Measurements from ENCODE around the gene DVL2. TPM values are rescaled to one million over a fixed set of nuclear protein-coding genes. Genes with fewer than 3 reads are reported as not detected.
A peak's percentile ranks its signal among the peaks of the same experiment; 100 is the strongest.

Gene DVL2
- total RNA-seq, 4 donors from 2014 or later: 21.4 to 58.0 (median 37.3) TPM

DNA sequence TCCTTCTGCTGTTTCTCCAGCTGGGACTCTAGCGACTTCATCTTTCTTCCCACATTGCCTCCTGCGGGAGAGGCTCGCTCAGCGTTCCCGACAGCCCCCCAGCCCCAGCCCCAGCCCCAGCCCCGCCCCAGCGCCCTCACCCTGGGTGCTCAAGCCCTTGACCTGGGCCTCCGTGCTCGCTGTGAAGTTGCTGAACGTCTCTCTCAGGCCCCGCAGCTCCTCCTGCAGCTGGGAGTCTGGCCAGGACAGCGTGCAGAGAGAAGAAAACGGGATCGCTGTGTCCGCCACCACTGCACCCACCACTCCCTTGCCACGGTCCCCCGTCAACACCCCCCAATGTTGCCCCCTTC, 57.5 kb downstream of the DVL2 start:
- TF ChIP-seq, protein P1, sequence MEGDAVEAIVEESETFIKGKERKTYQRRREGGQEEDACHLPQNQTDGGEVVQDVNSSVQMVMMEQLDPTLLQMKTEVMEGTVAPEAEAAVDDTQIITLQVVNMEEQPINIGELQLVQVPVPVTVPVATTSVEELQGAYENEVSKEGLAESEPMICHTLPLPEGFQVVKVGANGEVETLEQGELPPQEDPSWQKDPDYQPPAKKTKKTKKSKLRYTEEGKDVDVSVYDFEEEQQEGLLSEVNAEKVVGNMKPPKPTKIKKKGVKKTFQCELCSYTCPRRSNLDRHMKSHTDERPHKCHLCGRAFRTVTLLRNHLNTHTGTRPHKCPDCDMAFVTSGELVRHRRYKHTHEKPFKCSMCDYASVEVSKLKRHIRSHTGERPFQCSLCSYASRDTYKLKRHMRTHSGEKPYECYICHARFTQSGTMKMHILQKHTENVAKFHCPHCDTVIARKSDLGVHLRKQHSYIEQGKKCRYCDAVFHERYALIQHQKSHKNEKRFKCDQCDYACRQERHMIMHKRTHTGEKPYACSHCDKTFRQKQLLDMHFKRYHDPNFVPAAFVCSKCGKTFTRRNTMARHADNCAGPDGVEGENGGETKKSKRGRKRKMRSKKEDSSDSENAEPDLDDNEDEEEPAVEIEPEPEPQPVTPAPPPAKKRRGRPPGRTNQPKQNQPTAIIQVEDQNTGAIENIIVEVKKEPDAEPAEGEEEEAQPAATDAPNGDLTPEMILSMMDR (IDR thresholded peaks at IDR 0.05): no peak
- TF ChIP-seq POLR2A (IDR thresholded peaks at IDR 0.05): no peak
- Histone ChIP-seq H3K27ac (no peak overlapping the region), H3K4me1 (peaks cover 14 to 31% (median 18%) of the 10 kb centered on the region in 3 donors), H3K4me3 (peak overlapping the region in 1 of 4 donors; percentile 57), H3K27me3 (peaks cover 0 to 50% (median 8%) of the 10 kb centered on the region in 4 donors), H3K9me3 (no peaks in the 10 kb centered on the region), H3K36me3 (no peaks in the 10 kb centered on the region)
- intact Hi-C loops (cut with DNase I): no loop called here
- no peak for DNase-seq
- 8 to 13% methylated on average over 7 to 8 of the region's 17 CpGs for WGBS, 2 donors

DNA sequence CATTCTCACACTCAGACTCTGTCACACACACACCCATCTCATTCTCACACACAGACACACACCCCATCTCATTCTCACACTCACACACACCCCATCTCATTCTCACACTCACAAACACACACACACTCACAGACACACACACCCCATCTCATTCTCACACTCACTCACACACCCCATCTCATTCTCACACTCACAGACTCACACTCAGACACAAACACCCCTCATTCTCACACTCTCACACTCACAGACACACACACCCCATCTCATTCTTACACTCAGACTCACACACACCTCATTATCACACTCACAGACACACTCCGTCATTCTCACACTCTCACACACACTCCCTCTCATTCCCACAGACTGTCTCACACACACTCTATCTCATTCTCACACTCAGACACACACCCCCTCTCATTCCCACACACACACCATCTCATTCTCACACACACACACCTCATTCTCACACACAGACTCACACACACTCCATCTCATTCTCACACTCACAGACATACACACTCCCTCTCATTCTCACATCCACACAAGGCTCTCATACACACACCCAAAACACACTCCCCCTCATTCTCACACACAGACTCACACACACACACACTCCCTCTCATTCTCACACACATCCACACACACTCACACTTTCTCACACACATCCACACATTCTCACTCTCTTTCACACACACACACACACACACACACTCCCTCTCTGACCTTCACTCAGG, 58.0 kb downstream of the DVL2 start:
- Histone ChIP-seq H3K4me3 (no peak overlapping the region), H3K4me1 (peaks cover 14 to 31% (median 18%) of the 10 kb centered on the region in 3 donors), H3K36me3 (no peaks in the 10 kb centered on the region), H3K27me3 (peaks cover 0 to 50% (median 8%) of the 10 kb centered on the region in 4 donors), H3K27ac (no peak overlapping the region), H3K9me3 (no peaks in the 10 kb centered on the region)
- intact Hi-C loops (cut with DNase I): no loop called here
- no peak for TF ChIP-seq POLR2A (IDR thresholded peaks at IDR 0.05)
- TF ChIP-seq, protein P1 (IDR thresholded peaks at IDR 0.05): no peak
- no peak for DNase-seq
- 89 to 91% methylated on average over 1 of the region's 1 CpG for WGBS, 2 donors

Small RNAs within 50 kb of the gene (small RNA-seq; reads per million reads assigned to genes)
- gene AC120057.4: 0 reads per million in 4 donors
- 4.4 to 10.5 (median 7.0) reads per million in 4 donors for gene MIR324
- 0 reads per million in 4 donors for gene RF00019

Other genes starting within 250 kb of the DVL2 start
- 10 to 100 TPM in 3 of 4 donors, 1 to 10 TPM in 1; 3.8 to 43.5 (median 26.4) TPM for gene ALOX12, start 238.5 kb downstream of the DVL2 start, total RNA-seq
- gene RNASEK, start 221.9 kb downstream of the DVL2 start, total RNA-seq: 100 to 1,000 TPM in 3 of 4 donors, 10 to 100 TPM in 1; 96.1 to 173 (median 137) TPM
- gene BCL6B, start 211.5 kb downstream of the DVL2 start, total RNA-seq: 1 to 10 TPM in 1 of 4 donors, under 1 TPM in 3; 0.15 to 1.9 (median 0.67) TPM
- gene SLC16A13, start 198.5 kb downstream of the DVL2 start, total RNA-seq: 1 to 10 TPM; 2.7 to 5.6 (median 3.6) TPM
- gene SLC16A11, start 190.4 kb downstream of the DVL2 start, total RNA-seq: 1 to 10 TPM in 1 of 4 donors, under 1 TPM in 2, not detected in 1; 0.56 to 2.1 (median 0.72) TPM
- gene CLEC10A, start 154.3 kb downstream of the DVL2 start, total RNA-seq: 10 to 100 TPM in 1 of 4 donors, 1 to 10 TPM in 1, under 1 TPM in 2; 0.40 to 10.6 (median 4.0) TPM
- under 1 TPM in 2 of 4 donors, not detected in 2; 0.50 to 0.95 TPM for gene ASGR2, start 119.7 kb downstream of the DVL2 start, total RNA-seq
- 1 to 10 TPM in 1 of 4 donors, under 1 TPM in 2, not detected in 1; 0.42 to 1.1 (median 0.97) TPM for gene ASGR1, start 55.1 kb downstream of the DVL2 start, total RNA-seq
- gene DLG4, start 14.7 kb downstream of the DVL2 start, total RNA-seq: 10 to 100 TPM in 1 of 4 donors, 1 to 10 TPM in 3; 2.6 to 13.9 (median 6.0) TPM
- gene ACADVL, start 14.6 kb downstream of the DVL2 start, total RNA-seq: 100 to 1,000 TPM; 453 to 742 (median 464) TPM
- gene PHF23, start 4.9 kb upstream of the DVL2 start, total RNA-seq: 10 to 100 TPM; 24.7 to 30.6 (median 27.0) TPM
- gene GABARAP, start 7.9 kb upstream of the DVL2 start, total RNA-seq: 100 to 1,000 TPM; 172 to 384 (median 197) TPM
- gene CTDNEP1, start 17.2 kb upstream of the DVL2 start, total RNA-seq: 10 to 100 TPM; 42.0 to 52.1 (median 47.8) TPM
- 10 to 100 TPM; 14.9 to 21.8 (median 16.6) TPM for gene ELP5, start 17.7 kb upstream of the DVL2 start, total RNA-seq
- 100 to 1,000 TPM; 172 to 411 (median 208) TPM for gene CLDN7, start 28.0 kb upstream of the DVL2 start, total RNA-seq
- gene SLC2A4, start 47.2 kb upstream of the DVL2 start, total RNA-seq: 10 to 100 TPM in 1 of 4 donors, 1 to 10 TPM in 2, under 1 TPM in 1; 0.83 to 21.7 (median 2.5) TPM
- gene YBX2, start 60.1 kb upstream of the DVL2 start, total RNA-seq: 1 to 10 TPM in 3 of 4 donors, under 1 TPM in 1; 0.44 to 3.8 (median 2.3) TPM
- 100 to 1,000 TPM; 324 to 543 (median 394) TPM for gene EIF5A, start 73.1 kb upstream of the DVL2 start, total RNA-seq
- 10 to 100 TPM; 40.9 to 80.7 (median 70.5) TPM for gene GPS2, start 80.8 kb upstream of the DVL2 start, total RNA-seq
- gene NEURL4, start 94.8 kb upstream of the DVL2 start, total RNA-seq: 10 to 100 TPM in 3 of 4 donors, 1 to 10 TPM in 1; 9.7 to 18.7 (median 14.4) TPM
- gene ACAP1, start 102.0 kb upstream of the DVL2 start, total RNA-seq: 1 to 10 TPM; 3.2 to 5.5 (median 3.8) TPM
- gene KCTD11, start 117.6 kb upstream of the DVL2 start, total RNA-seq: 10 to 100 TPM; 12.6 to 26.6 (median 22.1) TPM
- gene TMEM95, start 120.6 kb upstream of the DVL2 start, total RNA-seq: not detected
- gene TNK1, start 146.6 kb upstream of the DVL2 start, total RNA-seq: 10 to 100 TPM in 2 of 4 donors, 1 to 10 TPM in 2; 6.2 to 15.2 (median 9.9) TPM
- gene PLSCR3, start 160.0 kb upstream of the DVL2 start, total RNA-seq: 10 to 100 TPM; 18.6 to 33.5 (median 24.7) TPM
- gene TMEM256, start 169.6 kb upstream of the DVL2 start, total RNA-seq: 10 to 100 TPM; 27.9 to 88.0 (median 66.7) TPM
- gene NLGN2, start 173.3 kb upstream of the DVL2 start, total RNA-seq: 1 to 10 TPM; 1.4 to 5.3 (median 2.0) TPM
- not detected for gene SPEM1, start 185.8 kb upstream of the DVL2 start, total RNA-seq
- not detected for gene SPEM2, start 191.1 kb upstream of the DVL2 start, total RNA-seq
- gene SPEM3, start 194.3 kb upstream of the DVL2 start, total RNA-seq: not detected
- 10 to 100 TPM; 12.2 to 20.8 (median 16.9) TPM for gene TMEM102, start 200.9 kb upstream of the DVL2 start, total RNA-seq
- 10 to 100 TPM in 1 of 4 donors, 1 to 10 TPM in 3; 2.7 to 18.1 (median 6.1) TPM for gene FGF11, start 205.0 kb upstream of the DVL2 start, total RNA-seq
- 1 to 10 TPM; 2.4 to 7.2 (median 4.6) TPM for gene CHRNB1, start 210.5 kb upstream of the DVL2 start, total RNA-seq
- 10 to 100 TPM; 13.4 to 35.1 (median 28.5) TPM for gene ZBTB4, start 245.1 kb upstream of the DVL2 start, total RNA-seq
- not detected for gene SLC35G6, start 246.9 kb upstream of the DVL2 start, total RNA-seq
- gene POLR2A, start 249.8 kb upstream of the DVL2 start, total RNA-seq: 10 to 100 TPM; 59.3 to 94.9 (median 78.2) TPM

Data from esophagus squamous epithelium (tissue), 5 donors.